Caki2 (cell line): ENCODE data around the gene ABCD1. TPM values are rescaled to one million over a fixed set of nuclear protein-coding genes. Genes with fewer than 3 reads are reported as not detected.

Experiments used
- total RNA-seq: library from RNA; depleted of rRNA; stranded (reverse); fragments of >200 nt; shearing (Covaris generic); gene quantifications from 2 replicates; pipeline ENCODE4 v1.2.3, GENCODE V29; 2014; ENCODE audit warnings: low replicate concordance; rRNA removed

ABCD1 gene
- total RNA-seq, 1 experiment from 2014 or later = 19.3 TPM

Other genes starting within 250 kb of the ABCD1 start
- not detected in 2 replicates for gene BGN, start 229.9 kb upstream of the ABCD1 start, total RNA-seq
- gene ATP2B3, start 207.2 kb upstream of the ABCD1 start, total RNA-seq = not detected in 2 replicates
- gene CCNQ, start 125.7 kb upstream of the ABCD1 start, total RNA-seq = 45.1 and 57.1 TPM in 2 replicates
- 9.9 and 16.0 TPM in 2 replicates for gene DUSP9, start 77.7 kb upstream of the ABCD1 start, total RNA-seq
- not detected in 2 replicates for gene PNCK, start 51.0 kb upstream of the ABCD1 start, total RNA-seq
- 1.7 and 2.1 TPM in 2 replicates for gene SLC6A8, start 36.9 kb upstream of the ABCD1 start, total RNA-seq
- 307 TPM in 2 replicates for gene BCAP31, start 469 bp upstream of the ABCD1 start, total RNA-seq
- 1.7 and 2.5 TPM in 2 replicates for gene PLXNB3, start 39.4 kb downstream of the ABCD1 start, total RNA-seq
- gene SRPK3, start 56.2 kb downstream of the ABCD1 start, total RNA-seq = 0.29 TPM in 1 of 2 replicates, not detected in the other
- 44.9 and 63.0 TPM in 2 replicates for gene IDH3G, start 69.5 kb downstream of the ABCD1 start, total RNA-seq
- 177 and 185 TPM in 2 replicates for gene SSR4, start 69.8 kb downstream of the ABCD1 start, total RNA-seq
- gene PDZD4, start 105.7 kb downstream of the ABCD1 start, total RNA-seq = 4.3 and 8.5 TPM in 2 replicates
- 37.1 and 49.7 TPM in 2 replicates for gene L1CAM, start 161.3 kb downstream of the ABCD1 start, total RNA-seq
- 0.09 TPM in 1 of 2 replicates, not detected in the other for gene AVPR2, start 179.8 kb downstream of the ABCD1 start, total RNA-seq
- gene ARHGAP4, start 201.4 kb downstream of the ABCD1 start, total RNA-seq = 8.1 and 15.3 TPM in 2 replicates
- 119 and 121 TPM in 2 replicates for gene NAA10, start 210.2 kb downstream of the ABCD1 start, total RNA-seq
- gene RENBP, start 219.8 kb downstream of the ABCD1 start, total RNA-seq = 13.5 and 15.5 TPM in 2 replicates
- 9.5 and 10.1 TPM in 2 replicates for gene HCFC1, start 247.0 kb downstream of the ABCD1 start, total RNA-seq
- gene TMEM187, start 247.9 kb downstream of the ABCD1 start, total RNA-seq = 5.7 and 16.6 TPM in 2 replicates